Heart right ventricle (tissue), 16 donors: Measurements from ENCODE around the gene MARK3. TPM values are rescaled to one million over a fixed set of nuclear protein-coding genes. Genes with fewer than 3 reads are reported as not detected.
A peak's percentile ranks its signal among the peaks of the same experiment; 100 is the strongest.

Experiments used
- ATAC-seq, 8 donors: fragments of 200-7000 bp; cut with Tn5 transposase; one replicate each; pipeline ENCODE4 v1.9.1; 2020; ENCODE audit warnings: mild to moderate bottlenecking in 8 of 8, moderate library complexity in 8 of 8, moderate number of reproducible peaks in 1 of 8
- DNase-seq, 2 donors: peaks; one replicate each; pipeline ENCODE4 v3.0.0-alpha.2; 2020
- H3K27ac ChIP-seq, 10 donors: fragments of 200-600 bp; sonication (generic) in 2 of 10; one replicate each; pipeline versions ENCODE4 v1.5.0 to v1.8.0; 2020 to 2022; ENCODE audit warnings: mild to moderate bottlenecking in 3 of 10
- H3K27me3 ChIP-seq, 7 donors: fragments of 200-600 bp; one replicate each; pipeline ENCODE4 v1.8.0; 2021 to 2022; ENCODE audit warnings: mild to moderate bottlenecking in 2 of 7
- H3K36me3 ChIP-seq, 9 donors: fragments of 200-600 bp; sonication (generic) in 1 of 9; one replicate each; pipeline versions ENCODE4 v1.5.0 to v1.8.0; 2020 to 2022; ENCODE audit warnings: mild to moderate bottlenecking in 2 of 9
- H3K4me1 ChIP-seq, 9 donors: fragments of 200-600 bp; sonication (generic) in 1 of 9; one replicate each; pipeline versions ENCODE4 v1.5.0 to v1.8.0; 2020 to 2022; ENCODE audit warnings: mild to moderate bottlenecking in 4 of 9
- H3K4me3 ChIP-seq, 10 donors: fragments of 200-600 bp; sonication (generic) in 2 of 10; one replicate each; pipeline versions ENCODE4 v1.5.0 to v1.8.0; 2020 to 2022; ENCODE audit warnings: mild to moderate bottlenecking in 7 of 10, moderate library complexity in 2 of 10
- H3K9me3 ChIP-seq, 11 donors: fragments of 200-600 bp in 10 of 11; sonication (generic) in 2 of 11; one replicate each; pipeline versions ENCODE4 v1.5.0 to v1.8.0; 2013 to 2022; ENCODE audit warnings: mild to moderate bottlenecking in 2 of 11, control low read depth in 1 of 11, moderate library complexity in 1 of 11
- CTCF ChIP-seq, 9 donors: fragments of 200-600 bp; sonication (generic) in 2 of 9; IDR thresholded peaks; one replicate each; pipeline versions ENCODE4 v1.5.0 to v1.8.0; 2021 to 2022; ENCODE audit warnings: antibody characterized with exemption in 9 of 9, mild to moderate bottlenecking in 5 of 9, moderate library complexity in 1 of 9
- WGBS, 2 donors: extraction: QIAGEN DNeasy Blood & Tissue Kit; methylation state at CpG; one replicate each; pipeline ENCODE4 v1.1.7; 2013; ENCODE audit warnings: inconsistent platforms in 1 of 2; 5-methylcytosine and 5-hydroxymethylcytosine counted together
- intact Hi-C, 10 donors: fragments of 100-400 bp; cut with DNase I; formaldehyde crosslinking; loops; one replicate each; pipeline versions ENCODE4 v1.11.1 to v1.14.2; 2022
- polyA plus RNA-seq, 2 donors: library from polyadenylated mRNA; stranded (reverse); fragments of 200-250 nt; gene quantifications; one replicate each; pipeline ENCODE4 v1.2.3, GENCODE V29; 2013
- total RNA-seq, 10 donors: library from RNA; stranded (reverse); fragmentation: NEBNext Ultra II Directional in 3 of 10; extraction: Animal tissue kit (Norgen Biotek cat#: 25700) in 3 of 10; gene quantifications; one replicate each; pipeline versions ENCODE4 v1.2.1 to v1.2.4, GENCODE V29; 2021 to 2023
- donor health status: Arrhythmogenic right ventricular cardiomyopathy.
- donor health status: ischemic (EF 13 %, LVEDD 7.1; RV severe dilation, severe dysfunction).
- donor health status: healthy with polysubstance abuse.
- donor health status: DM: no; HTN: yes; CAD: no.
- donor health status: DM: no; HTN: no; CAD: no.
- donor health status: ischemic (EF 25% LVEDD 6.9; RV normal size, moderate dysfunction).
- donor health status: ischemic (EF 25% LVEDD 5.7; RV mildly dilated, moderate dysfunction).
- donor health status: healthy.
- donor health status: DM: yes; HTN: yes; CAD: no.
- donor health status: Ischemic cardiomyopathy.
- donor health status: ischemic (EF 35%, LVEDD 5.7; RV mildly dilated, moderate dysfunction).
- donor health status: nonischemic (EF 11% LVEDD 7.7; RV severe dilation, severe dysfunction).
- donor health status: DM: yes; HTN: yes; CAD: no.
- donor health status: PGD.
- donor health status: ischemic (EF 29% LVEDD 5.4; RV normal size, mild dysfunction).
- donor health status: nonischemic (EF 23%, LVEDD 6.1; RV moderate dilation, normal function).

MARK3 gene
- total and polyA plus RNA-seq, 12 donors, result 62.3 to 246 (median 77.1) TPM

- ATAC-seq, result no peak
- peaks cover 11 to 46% (median 34%) of the 10 kb centered on the region in 9 donors for H3K4me1 ChIP-seq
- TF ChIP-seq CTCF (IDR thresholded peaks at IDR 0.05), result no peak
- H3K4me3 ChIP-seq, result no peak overlapping the region
- H3K9me3 ChIP-seq, result no peaks in the 10 kb centered on the region
- no peaks in the 10 kb centered on the region for H3K27me3 ChIP-seq
- WGBS, 2 donors, result 91 to 92% methylated on average over 15 of the region's 15 CpGs
- no peak overlapping the region for H3K27ac ChIP-seq
- intact Hi-C loops, result no loop called here
- DNase-seq, result no peak
- peaks cover 0 to 31% (median 0%) of the 10 kb centered on the region in 9 donors for H3K36me3 ChIP-seq
Observed at GRCh38 chr14:103531421-103532215, 146.4 kb downstream of the MARK3 start.

GRCh38 chr14:103532216-103533136 lies 147.3 kb downstream of the MARK3 start:
- intact Hi-C loops, result no loop called here
- 91 to 96% methylated on average over 27 to 32 of the region's 32 CpGs for WGBS, 2 donors
- DNase-seq, result no peak
- H3K27me3 ChIP-seq, result no peaks in the 10 kb centered on the region
- H3K36me3 ChIP-seq, result peaks cover 0 to 31% (median 0%) of the 10 kb centered on the region in 9 donors
- ATAC-seq, result no peak
- H3K4me1 ChIP-seq, result peaks cover 11 to 37% (median 29%) of the 10 kb centered on the region in 9 donors
- no peaks in the 10 kb centered on the region for H3K9me3 ChIP-seq
- no peak overlapping the region for H3K4me3 ChIP-seq
- TF ChIP-seq CTCF (IDR thresholded peaks at IDR 0.05), result no peak
- no peak overlapping the region for H3K27ac ChIP-seq

- H3K4me3 ChIP-seq, result no peak overlapping the region
- intact Hi-C loops, result no loop called here
- H3K36me3 ChIP-seq, result peaks cover 0 to 31% (median 0%) of the 10 kb centered on the region in 9 donors
- peaks cover 8 to 30% (median 26%) of the 10 kb centered on the region in 9 donors for H3K4me1 ChIP-seq
- no peak for TF ChIP-seq CTCF (IDR thresholded peaks at IDR 0.05)
- DNase-seq (no peak), ATAC-seq (no peak)
- no peaks in the 10 kb centered on the region for H3K9me3 ChIP-seq
- no peaks in the 10 kb centered on the region for H3K27me3 ChIP-seq
- peak overlapping the region in 1 of 10 donors; percentile 12 for H3K27ac ChIP-seq
- WGBS, 2 donors, result 77 to 84% methylated on average over 23 of the region's 23 CpGs
Observed at GRCh38 chr14:103533137-103533998, 148.2 kb downstream of the MARK3 start.
